ENCODE results near the gene ALDH1A1. TPM values are rescaled to one million over a fixed set of nuclear protein-coding genes. Genes with fewer than 3 reads are reported as not detected.

Gene ALDH1A1
- total RNA-seq, 1 experiment from 2014 or later = 1.9 TPM

- TF ChIP-seq ZNF425 (CRISPR knock-in tag; conservative IDR thresholded peaks at IDR 0.05) = no peak
- no peak for TF ChIP-seq RELA (CRISPR knock-in tag; IDR thresholded peaks at IDR 0.05; ENCODE audit: borderline replicate concordance)
- TF ChIP-seq ZNF512 (CRISPR knock-in tag; IDR thresholded peaks at IDR 0.05; ENCODE audit: borderline replicate concordance) = no peak
- no peak for TF ChIP-seq NR1H2 (CRISPR knock-in tag; IDR thresholded peaks at IDR 0.05)
- no peak for TF ChIP-seq ZBTB43 (CRISPR knock-in tag; IDR thresholded peaks at IDR 0.05)
- TF ChIP-seq E2F5 (CRISPR knock-in tag; IDR thresholded peaks at IDR 0.05) = no peak
- TF ChIP-seq GABPB1 (CRISPR knock-in tag; IDR thresholded peaks at IDR 0.05) = no peak
- TF ChIP-seq KAT7 (CRISPR knock-in tag; IDR thresholded peaks at IDR 0.05; ENCODE audit: borderline replicate concordance) = no peak
- TF ChIP-seq E2F1 (CRISPR knock-in tag; IDR thresholded peaks at IDR 0.05) = no peak
- no peak for TF ChIP-seq GRHL2 (CRISPR knock-in tag; IDR thresholded peaks at IDR 0.05; ENCODE audit: insufficient replicate concordance, severe bottlenecking)
Observed at GRCh38 chr9:72974501-72974900, 21.6 kb upstream of the ALDH1A1 start (continued).

- ChIA-PET POLR2A (no interaction called here), CTCF (no interaction called here)
- DNase-seq (ENCODE audit: low spot score) (no peak), ATAC-seq (no peak)
- H3K27ac Mint-ChIP-seq = no peak overlapping the region
- no peaks in the 10 kb centered on the region for H3K4me1 Mint-ChIP-seq
- H3K27me3 Mint-ChIP-seq (ENCODE audit: low read depth) = no peaks in the 10 kb centered on the region
- peaks cover 6% of the 10 kb centered on the region for H3K9me3 Mint-ChIP-seq
- TF ChIP-seq NFYB (CRISPR knock-in tag; conservative IDR thresholded peaks at IDR 0.05; ENCODE audit: low read depth) (no peak), ZNF396 (CRISPR knock-in tag; IDR thresholded peaks at IDR 0.05; ENCODE audit: borderline replicate concordance) (no peak), ARID4B (CRISPR knock-in tag; IDR thresholded peaks at IDR 0.05; ENCODE audit: borderline replicate concordance) (no peak), ATF1 (CRISPR knock-in tag; IDR thresholded peaks at IDR 0.05) (no peak), HMGXB4 (CRISPR knock-in tag; IDR thresholded peaks at IDR 0.05) (no peak), USF2 (CRISPR knock-in tag; IDR thresholded peaks at IDR 0.05) (no peak), ATF3 (CRISPR knock-in tag; conservative IDR thresholded peaks at IDR 0.05) (no peak), FOXJ3 (CRISPR knock-in tag; IDR thresholded peaks at IDR 0.05; ENCODE audit: borderline replicate concordance) (no peak)
- H3K4me3 Mint-ChIP-seq = no peak overlapping the region
- no peaks in the 10 kb centered on the region for H3K36me3 Mint-ChIP-seq
Observed at GRCh38 chr9:72972636-72973035, 19.8 kb upstream of the ALDH1A1 start.
